NCI-H524 treated with DMSO at 0.1 percent for 48 hours (cell line): ENCODE results near the gene MRTFA.
"Not testable (repeated sequence)": the region's sequence is repeated elsewhere in the genome, so short reads cannot be mapped to it uniquely, and the experiment has no call there.

Source experiments
- DNase-seq: peaks from one replicate; lab custom pipeline; 2025; lab: John Stamatoyannopoulos, UW

Gene MRTFA

GRCh38 chr22:40521046-40521445 is 115.5 kb downstream of the MRTFA start:
- no peak for DNase-seq

- no peak for DNase-seq
Observed at GRCh38 chr22:40520562-40520961, 116.0 kb downstream of the MRTFA start.

GRCh38 chr22:40519948-40520331 is 116.6 kb downstream of the MRTFA start:
- no peak for DNase-seq

- DNase-seq: no peak
Observed at GRCh38 chr22:40519284-40519947, 117.1 kb downstream of the MRTFA start.

GRCh38 chr22:40518840-40519239 is 117.7 kb downstream of the MRTFA start:
- DNase-seq: no peak

GRCh38 chr22:40517631-40518030 is 118.9 kb downstream of the MRTFA start:
- DNase-seq: no peak

- no peak for DNase-seq
Observed at GRCh38 chr22:40516416-40516815, 120.1 kb downstream of the MRTFA start.

- no peak for DNase-seq
Observed at GRCh38 chr22:40512426-40513136, 123.9 kb downstream of the MRTFA start.

GRCh38 chr22:40511604-40512003 is 124.9 kb downstream of the MRTFA start:
- no peak for DNase-seq

GRCh38 chr22:40510631-40511364 is 125.7 kb downstream of the MRTFA start:
- DNase-seq: no peak

GRCh38 chr22:40509401-40510134 is 127.0 kb downstream of the MRTFA start:
- DNase-seq: no peak

- not testable (repeated sequence) for DNase-seq
Observed at GRCh38 chr22:40508046-40508445, 128.5 kb downstream of the MRTFA start.

- no peak for DNase-seq
Observed at GRCh38 chr22:40507491-40507890, 129.0 kb downstream of the MRTFA start.

- no peak for DNase-seq
Observed at GRCh38 chr22:40506762-40507161, 129.8 kb downstream of the MRTFA start.

- no peak for DNase-seq
Observed at GRCh38 chr22:40504285-40505249, 132.0 kb downstream of the MRTFA start.

- DNase-seq: no peak
Observed at GRCh38 chr22:40502919-40503318, 133.6 kb downstream of the MRTFA start.

- not testable (repeated sequence) for DNase-seq
Observed at GRCh38 chr22:40500465-40500786, 136.1 kb downstream of the MRTFA start.

- DNase-seq: no peak
Observed at GRCh38 chr22:40499209-40499623, 137.3 kb downstream of the MRTFA start.

- no peak for DNase-seq
Observed at GRCh38 chr22:40498420-40499208, 137.9 kb downstream of the MRTFA start.

GRCh38 chr22:40493441-40493840 is 143.1 kb downstream of the MRTFA start:
- DNase-seq: no peak
